ENCODE results near the gene ENGASE. TPM values are rescaled to one million over a fixed set of nuclear protein-coding genes. Genes with fewer than 3 reads are reported as not detected.

Gene ENGASE
- total and polyA plus RNA-seq, 3 donors from 2014 or later, result 20.3 to 48.5 (median 34.9) TPM

DNA sequence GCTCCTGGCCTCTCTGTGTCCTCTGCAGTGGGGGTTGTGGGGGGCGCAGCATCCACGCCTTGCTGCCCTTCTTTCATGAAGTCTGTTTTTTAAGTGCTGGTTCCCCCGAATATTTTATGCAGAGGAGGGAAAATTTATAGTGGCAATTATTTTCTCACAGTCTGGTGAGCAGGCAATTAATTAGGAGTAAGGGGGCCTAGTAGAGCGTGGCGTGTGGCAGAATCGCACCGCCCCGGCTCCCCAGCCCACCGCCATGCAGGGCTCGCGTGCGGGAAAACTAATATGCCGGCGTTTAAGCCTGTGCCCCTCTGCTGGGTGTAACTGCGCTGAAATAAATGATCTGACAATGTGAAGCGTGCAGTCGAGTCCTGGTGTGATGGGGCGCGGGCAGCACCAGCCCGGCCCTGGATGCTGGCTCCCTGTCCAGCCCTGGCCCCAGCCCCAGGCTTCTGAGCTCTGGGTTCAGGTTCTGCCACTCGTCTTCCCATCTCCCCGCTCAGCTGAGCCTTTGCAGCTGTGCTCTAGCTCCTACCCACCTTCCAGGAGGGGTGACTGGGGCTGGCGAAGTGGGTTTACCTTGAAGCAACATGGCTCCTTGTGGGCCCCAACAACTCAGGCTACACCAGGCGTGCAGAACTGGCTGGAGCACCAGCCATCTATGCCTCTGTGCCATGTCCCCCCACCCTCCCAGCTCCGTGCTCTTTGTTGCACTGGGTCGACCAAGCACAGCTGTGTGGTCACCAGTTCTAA lies 13.8 kb downstream of the ENGASE start:
- TF ChIP-seq, protein P1, sequence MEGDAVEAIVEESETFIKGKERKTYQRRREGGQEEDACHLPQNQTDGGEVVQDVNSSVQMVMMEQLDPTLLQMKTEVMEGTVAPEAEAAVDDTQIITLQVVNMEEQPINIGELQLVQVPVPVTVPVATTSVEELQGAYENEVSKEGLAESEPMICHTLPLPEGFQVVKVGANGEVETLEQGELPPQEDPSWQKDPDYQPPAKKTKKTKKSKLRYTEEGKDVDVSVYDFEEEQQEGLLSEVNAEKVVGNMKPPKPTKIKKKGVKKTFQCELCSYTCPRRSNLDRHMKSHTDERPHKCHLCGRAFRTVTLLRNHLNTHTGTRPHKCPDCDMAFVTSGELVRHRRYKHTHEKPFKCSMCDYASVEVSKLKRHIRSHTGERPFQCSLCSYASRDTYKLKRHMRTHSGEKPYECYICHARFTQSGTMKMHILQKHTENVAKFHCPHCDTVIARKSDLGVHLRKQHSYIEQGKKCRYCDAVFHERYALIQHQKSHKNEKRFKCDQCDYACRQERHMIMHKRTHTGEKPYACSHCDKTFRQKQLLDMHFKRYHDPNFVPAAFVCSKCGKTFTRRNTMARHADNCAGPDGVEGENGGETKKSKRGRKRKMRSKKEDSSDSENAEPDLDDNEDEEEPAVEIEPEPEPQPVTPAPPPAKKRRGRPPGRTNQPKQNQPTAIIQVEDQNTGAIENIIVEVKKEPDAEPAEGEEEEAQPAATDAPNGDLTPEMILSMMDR (IDR thresholded peaks at IDR 0.05), result no peak
- TF ChIP-seq POLR2A (IDR thresholded peaks at IDR 0.05), result no peak
- no peak overlapping the region for H3K4me3 ChIP-seq
- H3K27ac ChIP-seq, result no peak overlapping the region
- intact Hi-C loops (cut with DNase I; ENCODE audit: low total_unique reads), result loop anchor here (5.0 kb wide), 1 partner anchor 304 kb away; no protein-coding TSS in a partner anchor
- H3K4me1 ChIP-seq, result peaks cover 8% of the 10 kb centered on the region
- H3K27me3 ChIP-seq, result no peaks in the 10 kb centered on the region
- H3K9me3 ChIP-seq, result no peaks in the 10 kb centered on the region
- DNase-seq, result no peak
- 88 to 92% methylated on average over 17 to 26 of the region's 26 CpGs for WGBS, 2 donors
- H3K36me3 ChIP-seq (ENCODE audit: low read depth, missing control alignments), result no peaks in the 10 kb centered on the region

GRCh38 chr17:79088997-79089328 lies 14.3 kb downstream of the ENGASE start:
- H3K4me1 ChIP-seq, result peaks cover 8% of the 10 kb centered on the region
- H3K36me3 ChIP-seq (ENCODE audit: low read depth, missing control alignments), result no peaks in the 10 kb centered on the region
- no peaks in the 10 kb centered on the region for H3K27me3 ChIP-seq
- TF ChIP-seq, protein P1 (IDR thresholded peaks at IDR 0.05), result no peak
- TF ChIP-seq POLR2A (IDR thresholded peaks at IDR 0.05), result no peak
- WGBS, 2 donors, result 69 to 83% methylated on average over 6 to 8 of the region's 8 CpGs
- DNase-seq, result no peak
- no peaks in the 10 kb centered on the region for H3K9me3 ChIP-seq
- intact Hi-C loops (cut with DNase I; ENCODE audit: low total_unique reads), result loop anchor here (5.0 kb wide), 1 partner anchor 303 kb away; no protein-coding TSS in a partner anchor
- H3K4me3 ChIP-seq, result no peak overlapping the region
- no peak overlapping the region for H3K27ac ChIP-seq

GRCh38 chr17:79089720-79090442 lies 15.3 kb downstream of the ENGASE start:
- Histone ChIP-seq H3K9me3 (no peaks in the 10 kb centered on the region), H3K27me3 (no peaks in the 10 kb centered on the region), H3K4me1 (peaks cover 8% of the 10 kb centered on the region), H3K36me3 (ENCODE audit: low read depth, missing control alignments) (no peaks in the 10 kb centered on the region), H3K27ac (no peak overlapping the region), H3K4me3 (no peak overlapping the region)
- 53 to 62% methylated on average over 21 to 25 of the region's 31 CpGs for whole genome bisulfite sequencing, 2 donors
- no peak for DNase-seq
- TF ChIP-seq, protein P1 (IDR thresholded peaks at IDR 0.05), result no peak
- TF ChIP-seq POLR2A (IDR thresholded peaks at IDR 0.05), result no peak
- intact Hi-C loops (cut with DNase I; ENCODE audit: low total_unique reads), result loop anchor here (5.0 kb wide), 1 partner anchor 302 kb away; no protein-coding TSS in a partner anchor

DNA sequence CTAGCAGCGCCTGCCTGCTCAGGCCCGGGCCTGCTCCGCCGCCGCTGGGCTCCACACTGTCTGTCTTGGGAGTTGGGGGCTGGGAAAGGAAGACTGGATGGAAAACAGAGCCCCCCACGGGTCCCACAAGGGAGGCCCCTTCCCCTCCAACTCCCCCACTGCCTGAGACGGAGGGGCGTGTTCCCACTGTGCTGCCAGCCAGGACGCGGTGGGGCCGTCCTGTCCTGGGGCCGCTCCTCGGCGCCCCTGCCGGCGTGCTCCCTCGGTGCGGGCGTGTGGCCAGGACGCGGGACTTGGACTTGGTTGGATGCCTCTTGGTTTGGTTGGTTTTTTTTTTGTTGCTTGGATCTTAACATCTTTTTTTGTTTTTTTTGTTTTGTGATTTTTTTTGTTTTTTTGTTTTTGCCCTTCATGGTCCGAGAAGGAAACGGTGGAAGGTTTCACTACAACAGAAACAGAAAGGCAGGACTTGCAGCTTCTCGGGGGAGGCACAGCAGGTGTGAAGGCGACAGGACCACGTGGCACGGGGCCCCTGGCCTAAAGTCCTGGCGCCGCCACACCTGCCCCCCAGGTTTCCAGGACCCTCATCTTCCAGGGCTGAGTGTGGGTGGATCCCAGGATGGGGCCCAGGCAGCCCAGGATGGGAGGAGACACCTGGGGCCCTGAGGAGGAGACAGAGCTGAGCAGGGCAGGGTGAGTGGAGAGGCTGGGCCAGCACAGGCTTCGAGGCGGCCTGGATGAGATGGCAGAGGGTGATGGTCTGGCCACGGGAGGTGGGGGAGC lies 16.0 kb downstream of the ENGASE start:
- DNase-seq, result peak; percentile 48
- Histone ChIP-seq H3K27ac (no peak overlapping the region), H3K27me3 (no peaks in the 10 kb centered on the region), H3K4me3 (no peak overlapping the region), H3K4me1 (peaks cover 8% of the 10 kb centered on the region), H3K9me3 (no peaks in the 10 kb centered on the region), H3K36me3 (ENCODE audit: low read depth, missing control alignments) (no peaks in the 10 kb centered on the region)
- WGBS, 2 donors, result 43 to 48% methylated on average over 28 to 32 of the region's 32 CpGs
- TF ChIP-seq POLR2A (IDR thresholded peaks at IDR 0.05), result no peak
- TF ChIP-seq, protein P1 (IDR thresholded peaks at IDR 0.05), result peak in 2 of 3 experiments; percentile 19 to 31
- intact Hi-C loops (cut with DNase I; ENCODE audit: low total_unique reads), result no loop called here

Measured in testis (tissue), 3 donors.